ENCODE data around the gene KIZ.
"Not testable (repeated sequence)": the region's sequence is repeated elsewhere in the genome, so short reads cannot be mapped to it uniquely, and the experiment has no call there.

- not testable (repeated sequence) for TF ChIP-seq POLR2A (IDR thresholded peaks at IDR 0.05; ENCODE audit: low read length); GATA1 (IDR thresholded peaks at IDR 0.05; ENCODE audit: low read depth, low read length)
Measured at GRCh38 chr20:21247603-21248095, 121.8 kb downstream of the KIZ start.
